Large intestine (tissue), 3 donors: ENCODE measurements around the gene FAM171A1. TPM values are rescaled to one million over a fixed set of nuclear protein-coding genes. Genes with fewer than 3 reads are reported as not detected.

Experiments used
- DNase-seq, 2 donors: peaks; one replicate each; pipeline versions ENCODE4 v3.0.0 to v3.0.0-alpha.2; 2013
- H3K27ac ChIP-seq: one replicate; pipeline ENCODE4 v1.5.1; 2013; ENCODE audit warnings: low read length
- H3K27me3 ChIP-seq: 2 replicates; pipeline ENCODE4 v1.6.1; 2013; ENCODE audit warnings: low read length; ENCODE audit not compliant: control insufficient read depth, insufficient read depth
- H3K36me3 ChIP-seq: 2 replicates; pipeline ENCODE4 v1.6.1; 2013; ENCODE audit warnings: low read length; ENCODE audit not compliant: control insufficient read depth, insufficient read depth
- H3K4me1 ChIP-seq: one replicate; pipeline ENCODE4 v1.6.1; 2013; ENCODE audit warnings: low read length; ENCODE audit not compliant: control insufficient read depth, insufficient read depth
- H3K4me3 ChIP-seq: one replicate; pipeline ENCODE4 v1.5.1; 2013; ENCODE audit warnings: low read length
- H3K9me3 ChIP-seq: one replicate; pipeline ENCODE4 v1.6.1; 2013; ENCODE audit warnings: mild to moderate bottlenecking, low read depth, low read length, moderate library complexity; ENCODE audit not compliant: control insufficient read depth
- WGBS: methylation state at CpG from one replicate; pipeline ENCODE4 v1.1.5; 2013; ENCODE audit warnings: low lambda C conversion rate; ENCODE audit not compliant: insufficient coverage; 5-methylcytosine and 5-hydroxymethylcytosine counted together
- polyA plus RNA-seq: library from polyadenylated mRNA; unstranded; fragments of 120-200 nt; gene quantifications from one replicate; pipeline ENCODE4 v1.2.1, GENCODE V29; 2013

FAM171A1 gene
- polyA plus RNA-seq, 1 donor: 25.4 TPM

GRCh38 chr10:15267496-15267895 is 103.6 kb downstream of the FAM171A1 start:
- Histone ChIP-seq H3K9me3 (no peaks in the 10 kb centered on the region), H3K27me3 (no peaks in the 10 kb centered on the region), H3K4me3 (no peak overlapping the region), H3K27ac (no peak overlapping the region), H3K4me1 (no peaks in the 10 kb centered on the region), H3K36me3 (peaks cover 11% of the 10 kb centered on the region)
- peak; percentile 15 to 27 for DNase-seq
- WGBS: no CpG with 5 or more reads among the region's 10 CpGs

GRCh38 chr10:15266117-15266516 is 105.0 kb downstream of the FAM171A1 start:
- H3K36me3 ChIP-seq: peaks cover 11% of the 10 kb centered on the region
- no peaks in the 10 kb centered on the region for H3K9me3 ChIP-seq
- H3K27ac ChIP-seq: no peak overlapping the region
- no peak overlapping the region for H3K4me3 ChIP-seq
- no peaks in the 10 kb centered on the region for H3K27me3 ChIP-seq
- DNase-seq: no peak
- no CpG with 5 or more reads among the region's 5 CpGs for WGBS
- no peaks in the 10 kb centered on the region for H3K4me1 ChIP-seq

- Histone ChIP-seq H3K4me1 (no peaks in the 10 kb centered on the region), H3K27ac (no peak overlapping the region), H3K4me3 (no peak overlapping the region), H3K27me3 (no peaks in the 10 kb centered on the region), H3K36me3 (peaks cover 11% of the 10 kb centered on the region), H3K9me3 (no peaks in the 10 kb centered on the region)
- WGBS: no CpG with 5 or more reads among the region's 2 CpGs
- no peak for DNase-seq
Measured at GRCh38 chr10:15265558-15265957, 105.5 kb downstream of the FAM171A1 start.

- Histone ChIP-seq H3K27ac (no peak overlapping the region), H3K4me1 (no peaks in the 10 kb centered on the region), H3K36me3 (peaks cover 11% of the 10 kb centered on the region), H3K4me3 (no peak overlapping the region), H3K27me3 (no peaks in the 10 kb centered on the region), H3K9me3 (no peaks in the 10 kb centered on the region)
- WGBS: no CpG with 5 or more reads among the region's 7 CpGs
- DNase-seq: no peak
Measured at GRCh38 chr10:15265056-15265455, 106.0 kb downstream of the FAM171A1 start.

GRCh38 chr10:15263657-15264323 is 107.3 kb downstream of the FAM171A1 start:
- H3K4me3 ChIP-seq: no peak overlapping the region
- H3K9me3 ChIP-seq: no peaks in the 10 kb centered on the region
- DNase-seq: no peak

GRCh38 chr10:15262036-15262713 is 108.9 kb downstream of the FAM171A1 start:
- no CpG with 5 or more reads among the region's 10 CpGs for WGBS
- Histone ChIP-seq H3K4me1 (no peaks in the 10 kb centered on the region), H3K27me3 (no peaks in the 10 kb centered on the region), H3K9me3 (no peaks in the 10 kb centered on the region), H3K4me3 (no peak overlapping the region), H3K36me3 (peaks cover 4% of the 10 kb centered on the region), H3K27ac (no peak overlapping the region)
- DNase-seq: peak in 1 of 2 donors; percentile 21

More at GRCh38 chr10:15263657-15264323, 107.3 kb downstream of the FAM171A1 start:
- Histone ChIP-seq H3K27me3 (no peaks in the 10 kb centered on the region), H3K4me1 (no peaks in the 10 kb centered on the region), H3K27ac (no peak overlapping the region), H3K36me3 (peaks cover 7% of the 10 kb centered on the region)
- 100% methylated on average over 3 of the region's 8 CpGs for WGBS

- H3K36me3 ChIP-seq: no peaks in the 10 kb centered on the region
- no peak overlapping the region for H3K27ac ChIP-seq
Measured at GRCh38 chr10:15259136-15259535, 112.0 kb downstream of the FAM171A1 start.

GRCh38 chr10:15258255-15258654 is 112.8 kb downstream of the FAM171A1 start:
- WGBS: 100% methylated on average over 1 of the region's 6 CpGs
- H3K9me3 ChIP-seq: no peaks in the 10 kb centered on the region
- H3K27me3 ChIP-seq: no peaks in the 10 kb centered on the region
- no peak for DNase-seq
- no peaks in the 10 kb centered on the region for H3K36me3 ChIP-seq
- H3K4me1 ChIP-seq: peaks cover 3% of the 10 kb centered on the region
- no peak overlapping the region for H3K4me3 ChIP-seq
- no peak overlapping the region for H3K27ac ChIP-seq

More at GRCh38 chr10:15259136-15259535, 112.0 kb downstream of the FAM171A1 start:
- no peak overlapping the region for H3K4me3 ChIP-seq
- 100% methylated on average over 1 of the region's 2 CpGs for WGBS
- no peaks in the 10 kb centered on the region for H3K9me3 ChIP-seq
- H3K4me1 ChIP-seq: no peaks in the 10 kb centered on the region
- DNase-seq: no peak
- no peaks in the 10 kb centered on the region for H3K27me3 ChIP-seq

- WGBS: no CpG with 5 or more reads among the region's 6 CpGs
- DNase-seq: no peak
- no peaks in the 10 kb centered on the region for H3K9me3 ChIP-seq
- H3K4me3 ChIP-seq: no peak overlapping the region
- peaks cover 3% of the 10 kb centered on the region for H3K4me1 ChIP-seq
- no peaks in the 10 kb centered on the region for H3K27me3 ChIP-seq
- no peak overlapping the region for H3K27ac ChIP-seq
- peaks cover 7% of the 10 kb centered on the region for H3K36me3 ChIP-seq
Measured at GRCh38 chr10:15255961-15256360, 115.1 kb downstream of the FAM171A1 start.

GRCh38 chr10:15254808-15255648 is 116.1 kb downstream of the FAM171A1 start:
- Histone ChIP-seq H3K4me1 (peaks cover 3% of the 10 kb centered on the region), H3K36me3 (peaks cover 7% of the 10 kb centered on the region), H3K9me3 (no peaks in the 10 kb centered on the region), H3K4me3 (peak overlapping the region; percentile 23), H3K27me3 (no peaks in the 10 kb centered on the region), H3K27ac (no peak overlapping the region)
- no CpG with 5 or more reads among the region's 10 CpGs for WGBS
- DNase-seq: peak in 1 of 2 donors; percentile 50
